NCI-H82 treated with DMSO at 0.1 percent for 48 hours (cell line): Measurements from ENCODE around the gene DNASE2.

Experiments
- DNase-seq: peaks from one replicate; lab custom pipeline; 2025; ENCODE audit not compliant: unreplicated experiment; lab: John Stamatoyannopoulos, UW

DNASE2 gene

GRCh38 chr19:12886969-12887747 lies 5.9 kb upstream of the DNASE2 start, which contains the start of gene KLF1:
Gene KLF1 (minus strand): TSS chr19:12887201. CDS start chr19:12887140, 61 bp downstream.
- no peak for DNase-seq

- DNase-seq: no peak
These were observed 5.4 kb upstream of the DNASE2 start for GRCh38 chr19:12886651-12886968.

- DNase-seq: no peak
These were observed 4.8 kb upstream of the DNASE2 start for GRCh38 chr19:12885749-12886650.

DNA sequence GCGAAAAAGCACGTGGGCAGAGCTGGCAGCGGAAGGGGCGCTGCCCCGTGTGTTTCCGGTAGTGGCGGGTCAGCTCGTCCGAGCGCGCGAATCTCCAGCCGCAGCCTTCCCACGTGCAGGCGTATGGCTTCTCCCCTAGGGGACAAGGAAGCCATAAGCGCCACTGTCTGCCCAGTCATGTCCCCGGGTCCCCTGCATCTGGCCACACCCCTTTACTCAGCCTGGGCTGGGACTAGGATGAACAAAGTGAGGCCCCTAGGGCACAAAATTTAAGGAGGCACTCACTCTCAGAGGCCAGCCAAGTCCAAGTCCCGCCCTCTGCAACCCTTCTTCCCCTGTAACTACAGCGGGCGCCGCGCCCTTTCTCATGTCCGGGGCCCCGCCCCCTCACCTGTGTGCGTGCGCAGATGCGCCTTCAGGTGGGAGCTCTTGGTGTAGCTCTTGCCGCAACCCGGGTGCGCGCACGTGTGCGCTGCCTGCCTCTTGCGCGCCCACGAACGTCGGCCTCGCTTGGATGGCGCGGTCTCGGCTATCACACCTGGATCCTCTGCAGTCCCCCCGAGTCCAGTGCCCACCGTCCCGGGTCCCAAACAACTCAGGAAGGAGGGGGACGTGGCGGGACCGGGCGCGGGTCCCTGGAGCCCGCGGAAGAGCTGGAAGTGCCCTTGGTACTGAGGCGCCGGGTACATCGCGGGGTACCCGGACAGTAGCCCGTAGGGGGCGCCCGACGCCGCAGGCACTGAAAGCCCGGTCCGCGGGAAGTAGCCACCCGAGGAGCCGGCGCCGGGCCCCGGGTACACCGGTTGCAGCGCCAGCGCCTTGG lies 3.9 kb upstream of the DNASE2 start:
- no peak for DNase-seq

DNA sequence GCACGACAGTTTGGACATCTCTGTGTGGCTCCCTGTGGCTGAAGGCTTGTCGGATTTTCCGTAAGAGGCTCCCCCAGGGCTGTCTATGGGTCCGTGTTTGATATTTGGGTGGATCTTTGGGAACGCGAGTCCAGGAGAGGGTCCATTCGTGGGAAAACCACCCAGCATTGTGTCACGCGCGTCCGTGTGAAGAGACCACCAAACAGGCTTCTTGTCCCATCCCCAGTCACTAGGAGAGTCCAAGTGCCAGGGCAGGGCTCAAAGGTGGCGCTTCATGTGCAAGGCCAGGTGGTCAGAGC lies 3.3 kb upstream of the DNASE2 start:
- DNase-seq: no peak

DNA sequence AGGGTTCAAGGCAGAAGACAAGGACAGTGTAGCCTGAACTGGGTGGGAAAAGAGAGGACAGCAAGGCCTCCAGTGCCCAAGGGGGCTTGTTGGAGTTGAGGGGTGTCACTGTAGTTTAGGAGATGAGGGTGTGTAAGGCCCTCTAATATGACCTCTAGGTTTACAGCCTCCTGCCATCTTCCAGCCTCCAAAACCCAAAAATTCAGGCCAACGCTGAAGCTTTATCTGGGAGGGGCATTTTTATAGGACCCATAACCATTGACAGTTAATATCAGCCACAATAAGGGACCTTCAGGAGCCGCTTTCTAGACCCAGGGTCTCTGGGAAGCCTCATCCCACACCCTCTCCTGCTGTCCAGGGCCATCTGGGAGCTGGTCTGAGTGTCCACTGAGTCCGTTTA lies 3.0 kb upstream of the DNASE2 start:
- DNase-seq: no peak

DNA sequence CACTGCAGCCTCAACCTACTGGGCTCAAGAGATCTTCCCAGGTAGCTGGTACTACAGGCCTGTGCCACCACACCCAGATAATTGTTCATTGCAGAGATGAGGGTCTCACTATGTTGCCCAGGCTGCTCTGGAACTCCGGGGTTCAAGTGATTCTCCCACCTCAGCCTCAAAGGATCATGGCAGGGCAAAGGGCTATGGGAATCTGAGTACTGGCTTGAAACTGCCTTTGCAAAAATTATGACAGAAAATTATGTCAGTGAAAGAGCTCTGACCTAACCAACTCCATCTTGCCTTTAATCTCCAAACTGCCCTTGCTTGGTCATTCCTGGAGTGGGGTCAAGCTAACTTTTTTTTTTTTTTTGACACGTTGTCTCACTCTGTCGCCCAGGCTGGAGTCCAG lies 1.3 kb upstream of the DNASE2 start:
- DNase-seq: no peak

DNA sequence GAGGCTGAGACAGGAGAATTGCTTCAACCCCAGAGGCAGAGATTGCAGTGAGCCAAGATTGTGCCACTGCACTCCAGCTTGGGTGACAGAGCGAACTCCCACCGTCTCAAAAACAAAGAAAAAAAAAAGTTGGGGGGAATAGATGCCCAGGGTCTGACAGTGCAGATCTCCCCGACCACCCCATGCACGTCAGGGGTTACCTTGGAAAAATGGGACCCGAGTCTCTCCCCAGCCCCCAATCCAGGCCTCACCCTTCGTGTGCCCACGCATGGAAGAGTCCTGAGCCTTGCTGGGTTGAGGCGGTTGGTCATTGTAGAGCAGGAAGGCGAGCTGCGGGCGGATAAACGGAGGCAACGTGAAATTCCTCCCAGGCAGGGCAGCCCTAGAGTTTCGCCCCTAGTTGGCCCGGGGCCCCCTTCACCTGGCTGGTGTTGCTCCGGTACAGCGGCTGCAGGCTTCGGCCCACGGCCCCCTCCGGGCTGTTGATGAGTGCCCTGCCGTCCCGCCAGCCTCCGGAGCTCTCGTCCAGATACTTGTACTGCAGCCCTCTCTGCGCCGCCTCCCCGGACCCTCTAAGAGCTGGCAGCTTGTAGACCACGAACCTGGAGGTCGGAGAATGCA lies 588 bp downstream of the DNASE2 start:
- DNase-seq: no peak

DNA sequence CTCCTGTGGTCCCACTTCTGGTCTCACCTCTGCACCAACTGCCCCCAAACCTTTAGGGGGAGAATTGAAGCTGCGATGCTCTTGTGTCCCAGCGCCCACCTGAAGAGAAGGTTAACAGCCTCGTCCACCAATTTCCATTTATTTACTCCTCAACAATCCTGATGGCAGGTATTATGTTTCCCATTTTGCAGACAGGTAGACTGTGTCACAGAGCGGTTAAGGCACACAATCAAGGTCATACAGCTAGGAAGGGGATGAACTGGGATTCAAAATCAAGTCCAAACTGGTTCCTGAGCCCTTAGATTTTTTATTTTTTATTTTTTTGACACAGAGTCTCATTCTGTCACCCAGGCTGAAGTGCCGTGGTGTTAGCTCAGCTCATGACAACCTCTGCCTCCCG lies 6.2 kb downstream of the DNASE2 start:
- no peak for DNase-seq

DNA sequence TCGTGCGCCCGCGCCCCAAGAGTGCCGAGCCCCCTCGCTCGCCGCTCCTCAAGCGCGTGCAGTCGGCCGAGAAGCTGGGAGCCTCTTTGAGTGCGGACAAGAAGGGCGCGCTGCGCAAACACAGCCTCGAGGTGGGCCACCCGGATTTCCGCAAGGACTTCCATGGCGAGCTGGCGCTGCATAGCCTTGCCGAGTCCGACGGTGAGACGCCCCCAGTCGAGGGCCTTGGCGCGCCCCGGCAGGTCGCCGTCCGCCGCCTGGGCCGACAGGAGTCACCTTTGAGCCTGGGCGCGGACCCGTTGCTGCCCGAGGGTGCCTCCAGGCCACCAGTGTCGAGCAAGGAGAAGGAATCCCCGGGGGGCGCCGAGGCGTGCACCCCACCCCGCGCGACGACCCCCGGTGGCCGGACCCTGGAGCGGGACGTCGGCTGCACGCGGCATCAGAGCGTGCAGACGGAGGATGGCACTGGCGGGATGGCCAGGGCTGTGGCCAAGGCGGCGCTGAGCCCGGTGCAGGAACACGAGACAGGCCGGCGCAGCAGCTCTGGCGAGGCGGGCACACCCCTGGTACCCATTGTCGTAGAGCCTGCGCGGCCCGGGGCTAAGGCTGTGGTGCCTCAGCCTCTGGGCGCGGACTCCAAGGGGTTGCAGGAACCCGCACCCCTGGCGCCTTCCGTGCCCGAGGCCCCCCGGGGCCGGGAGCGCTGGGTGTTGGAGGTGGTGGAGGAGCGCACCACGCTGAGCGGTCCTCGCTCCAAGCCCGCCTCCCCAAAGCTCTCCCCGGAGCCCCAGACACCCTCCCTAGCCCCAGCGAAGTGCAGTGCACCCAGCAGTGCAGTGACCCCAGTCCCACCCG lies 7.1 kb downstream of the DNASE2 start:
- DNase-seq: no peak

- DNase-seq: no peak
These were observed 8.0 kb downstream of the DNASE2 start for GRCh38 chr19:12872941-12873890.

- no peak for DNase-seq
These were observed 9.0 kb downstream of the DNASE2 start for GRCh38 chr19:12872255-12872654.

GRCh38 chr19:12871681-12872080 lies 9.6 kb downstream of the DNASE2 start:
- DNase-seq: no peak

GRCh38 chr19:12868540-12869112 lies 12.6 kb downstream of the DNASE2 start:
- DNase-seq: no peak

GRCh38 chr19:12867120-12868099 lies 13.8 kb downstream of the DNASE2 start:
- DNase-seq: peak; percentile 75

DNA sequence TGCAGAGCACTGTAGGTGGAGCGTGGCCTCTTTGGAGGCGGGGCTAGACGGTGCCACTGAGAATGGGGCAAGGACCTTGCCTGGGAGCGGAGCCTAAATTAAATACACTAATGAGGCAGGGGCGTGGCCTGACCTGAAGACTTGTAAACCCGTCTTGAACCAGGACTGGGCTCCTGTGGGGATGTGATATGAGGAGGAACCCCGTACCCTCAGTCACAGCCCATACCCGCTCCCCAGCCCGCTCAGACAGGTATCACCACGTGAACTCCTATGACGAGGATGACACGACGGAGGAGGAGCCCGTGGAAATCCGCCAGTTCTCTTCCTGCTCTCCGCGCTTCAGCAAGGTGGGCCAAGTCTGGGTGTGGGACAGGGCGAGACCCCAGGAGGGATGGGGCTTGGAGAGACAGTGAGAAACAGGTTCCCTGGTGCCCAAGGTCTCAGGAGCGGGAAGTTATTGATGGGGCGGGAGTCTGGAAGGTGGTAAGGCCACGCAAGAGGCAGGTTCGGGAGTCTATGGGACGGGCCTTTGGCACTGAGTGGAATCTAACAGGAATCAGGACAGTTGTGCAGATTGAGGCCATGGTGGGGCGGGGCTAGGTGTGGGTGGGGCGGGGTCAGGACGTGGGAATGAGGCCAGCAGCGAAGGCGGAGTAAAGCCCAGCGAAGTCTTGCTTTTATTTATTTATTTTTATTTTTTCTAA lies 14.7 kb downstream of the DNASE2 start:
- no peak for DNase-seq
